Vagina (tissue), 2 donors: ENCODE data around the gene ZNF592. TPM values are rescaled to one million over a fixed set of nuclear protein-coding genes. Genes with fewer than 3 reads are reported as not detected.

Experiments
- DNase-seq, 2 donors: peaks; one replicate each; pipeline ENCODE4 v3.0.0-alpha.2; 2017; ENCODE audit errors: extremely low spot score in 2 of 2
- H3K27ac ChIP-seq: fragments of 200-600 bp; sonication (generic); one replicate; pipeline ENCODE4 v1.5.1; 2019
- H3K27me3 ChIP-seq: fragments of 200-600 bp; sonication (generic); one replicate; pipeline ENCODE4 v1.5.1; 2019
- H3K36me3 ChIP-seq, 2 donors: fragments of 200-600 bp; sonication (generic); one replicate each; pipeline ENCODE4 v1.5.1; 2017 to 2019
- H3K4me1 ChIP-seq: fragments of 200-600 bp; sonication (generic); one replicate; pipeline ENCODE4 v1.5.1; 2019
- H3K4me3 ChIP-seq, 2 donors: fragments of 200-600 bp; sonication (generic); 1 replicate in 1 of 2; 2 replicates in 1 of 2; pipeline ENCODE4 v1.5.1; 2016 to 2019
- H3K9me3 ChIP-seq: fragments of 200-600 bp; sonication (generic); one replicate; pipeline ENCODE4 v1.5.1; 2019
- POLR2A ChIP-seq, 2 donors: fragments of 450-650 bp; IDR thresholded peaks; one replicate each; pipeline ENCODE4 v1.6.1; 2017; ENCODE audit warnings: antibody characterized with exemption in 2 of 2, mild to moderate bottlenecking in 2 of 2, moderate library complexity in 2 of 2
- POLR2AphosphoS5 ChIP-seq, 2 donors: sonication (generic); formaldehyde crosslinking; IDR thresholded peaks; one replicate each; pipeline ENCODE4 v1.9.0; 2017; ENCODE audit warnings: antibody characterized with exemption in 2 of 2, mild to moderate bottlenecking in 2 of 2, low read depth in 1 of 2; ENCODE audit not compliant: insufficient read depth in 1 of 2
- intact Hi-C: fragments of 100-400 bp; cut with DNase I; formaldehyde crosslinking; loops from one replicate; pipeline ENCODE4 v1.15.1; 2023
- total RNA-seq: library from RNA; depleted of rRNA; stranded (reverse); fragments of >200 nt; gene quantifications from one replicate; pipeline ENCODE4 v1.2.3, GENCODE V29; 2016
- TF ChIP-seq, protein P1 (sequence below), 3 experiments: fragments of 450-650 bp in 2 of 3; fragments of 200-600 bp in 1 of 3; sonication (generic) in 1 of 3; IDR thresholded peaks; one replicate each; pipeline ENCODE4 v1.5.1; 2017 to 2019; ENCODE audit warnings: antibody characterized with exemption in 3 of 3, mild to moderate bottlenecking in 2 of 3, moderate library complexity in 2 of 3

Gene ZNF592
- total RNA-seq, 1 donor from 2014 or later: 21.6 TPM

DNA sequence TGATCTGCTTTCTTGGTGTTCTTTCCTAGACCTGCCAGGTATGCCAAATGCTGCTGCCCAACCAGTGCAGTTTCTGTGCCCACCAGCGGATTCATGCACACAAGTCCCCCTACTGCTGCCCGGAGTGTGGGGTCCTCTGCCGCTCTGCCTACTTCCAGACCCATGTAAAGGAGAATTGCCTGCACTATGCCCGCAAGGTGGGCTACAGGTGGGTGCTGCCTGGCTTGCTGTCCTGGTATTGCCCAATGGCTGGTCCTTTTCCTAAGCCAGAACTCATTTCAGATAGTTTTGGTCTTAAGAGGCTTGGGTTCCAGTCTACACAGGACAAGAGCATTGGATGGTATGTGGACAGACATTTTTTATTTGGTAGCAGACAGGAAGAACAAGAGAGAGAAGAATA lies 42.3 kb downstream of the ZNF592 start:
- TF ChIP-seq, protein P1, sequence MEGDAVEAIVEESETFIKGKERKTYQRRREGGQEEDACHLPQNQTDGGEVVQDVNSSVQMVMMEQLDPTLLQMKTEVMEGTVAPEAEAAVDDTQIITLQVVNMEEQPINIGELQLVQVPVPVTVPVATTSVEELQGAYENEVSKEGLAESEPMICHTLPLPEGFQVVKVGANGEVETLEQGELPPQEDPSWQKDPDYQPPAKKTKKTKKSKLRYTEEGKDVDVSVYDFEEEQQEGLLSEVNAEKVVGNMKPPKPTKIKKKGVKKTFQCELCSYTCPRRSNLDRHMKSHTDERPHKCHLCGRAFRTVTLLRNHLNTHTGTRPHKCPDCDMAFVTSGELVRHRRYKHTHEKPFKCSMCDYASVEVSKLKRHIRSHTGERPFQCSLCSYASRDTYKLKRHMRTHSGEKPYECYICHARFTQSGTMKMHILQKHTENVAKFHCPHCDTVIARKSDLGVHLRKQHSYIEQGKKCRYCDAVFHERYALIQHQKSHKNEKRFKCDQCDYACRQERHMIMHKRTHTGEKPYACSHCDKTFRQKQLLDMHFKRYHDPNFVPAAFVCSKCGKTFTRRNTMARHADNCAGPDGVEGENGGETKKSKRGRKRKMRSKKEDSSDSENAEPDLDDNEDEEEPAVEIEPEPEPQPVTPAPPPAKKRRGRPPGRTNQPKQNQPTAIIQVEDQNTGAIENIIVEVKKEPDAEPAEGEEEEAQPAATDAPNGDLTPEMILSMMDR (IDR thresholded peaks at IDR 0.05): no peak
- no peak for TF ChIP-seq POLR2A (IDR thresholded peaks at IDR 0.05)
- no peak for TF ChIP-seq POLR2AphosphoS5 (IDR thresholded peaks at IDR 0.05; ENCODE audit: insufficient read depth in 1 of 2, low read depth in 1 of 2)
- intact Hi-C loops: no loop called here
- peaks cover 13% of the 10 kb centered on the region for H3K4me1 ChIP-seq
- H3K36me3 ChIP-seq: peaks cover 0 to 14% of the 10 kb centered on the region in 2 donors
- no peak for DNase-seq
- no peak overlapping the region for H3K4me3 ChIP-seq
- H3K27ac ChIP-seq: no peak overlapping the region
- H3K9me3 ChIP-seq: no peaks in the 10 kb centered on the region
- H3K27me3 ChIP-seq: no peaks in the 10 kb centered on the region

DNA sequence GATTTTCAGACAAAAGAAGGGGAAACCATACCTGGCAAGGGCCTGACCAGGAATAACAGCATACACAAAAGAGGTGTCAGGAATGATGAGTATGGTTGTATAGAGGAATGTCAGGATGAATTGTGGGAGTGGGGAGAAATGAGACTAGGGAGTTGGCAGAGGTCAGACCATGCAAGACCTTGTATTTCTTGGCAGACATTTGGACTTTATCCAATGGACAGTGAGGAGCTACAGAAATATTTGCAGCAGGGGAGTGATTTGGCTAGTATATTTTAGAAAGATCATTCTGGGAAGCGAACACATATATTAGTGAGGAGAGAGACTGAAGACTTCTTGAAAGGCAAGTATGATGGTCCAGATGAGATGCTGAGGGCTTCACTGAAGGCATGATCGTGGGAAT lies 43.4 kb downstream of the ZNF592 start:
- H3K27me3 ChIP-seq: no peaks in the 10 kb centered on the region
- H3K9me3 ChIP-seq: no peaks in the 10 kb centered on the region
- no peak for DNase-seq
- H3K36me3 ChIP-seq: peaks cover 0 to 14% of the 10 kb centered on the region in 2 donors
- TF ChIP-seq POLR2A (IDR thresholded peaks at IDR 0.05) (no peak), POLR2AphosphoS5 (IDR thresholded peaks at IDR 0.05; ENCODE audit: insufficient read depth in 1 of 2, low read depth in 1 of 2) (no peak)
- TF ChIP-seq, protein P1 (IDR thresholded peaks at IDR 0.05): no peak
- H3K4me1 ChIP-seq: peaks cover 8% of the 10 kb centered on the region
- H3K4me3 ChIP-seq: no peak overlapping the region
- intact Hi-C loops: no loop called here
- no peak overlapping the region for H3K27ac ChIP-seq

DNA sequence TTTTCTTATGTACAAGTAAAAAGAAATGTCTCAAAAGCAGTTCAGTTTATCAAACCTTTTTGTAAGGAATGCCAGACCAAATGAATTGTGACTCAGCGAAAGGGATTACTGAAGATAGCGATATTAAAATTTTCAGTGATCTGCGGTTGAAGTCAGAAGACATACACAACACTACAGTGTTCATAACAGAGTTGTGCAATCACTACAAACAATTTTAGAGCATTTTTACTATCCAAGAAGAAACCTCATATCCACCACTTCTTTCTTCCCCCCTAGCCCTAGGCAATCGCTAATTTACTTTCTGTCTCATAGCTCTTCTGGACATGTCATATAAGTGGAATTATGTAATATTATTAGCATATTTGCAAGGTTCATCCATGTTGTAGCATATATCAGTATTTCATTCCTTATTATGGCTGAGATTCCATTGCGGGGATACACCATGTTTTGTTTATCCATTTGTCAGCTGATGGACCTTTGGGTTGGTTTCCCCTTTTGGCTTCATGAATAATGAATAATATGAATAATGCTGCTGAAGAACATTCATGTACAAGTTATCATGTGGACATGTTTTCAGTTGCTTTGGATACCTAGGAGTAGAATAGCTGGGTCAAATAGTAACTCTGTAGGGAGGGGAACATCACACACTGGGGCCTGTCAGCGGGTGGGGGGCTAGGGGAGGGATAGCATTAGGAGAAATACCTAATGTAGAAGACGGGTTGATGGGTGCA lies 45.2 kb downstream of the ZNF592 start:
- no peaks in the 10 kb centered on the region for H3K4me1 ChIP-seq
- H3K36me3 ChIP-seq: peaks cover 0 to 19% of the 10 kb centered on the region in 2 donors
- no peaks in the 10 kb centered on the region for H3K9me3 ChIP-seq
- H3K27ac ChIP-seq: no peak overlapping the region
- DNase-seq: no peak
- H3K4me3 ChIP-seq: no peak overlapping the region
- H3K27me3 ChIP-seq: no peaks in the 10 kb centered on the region
- intact Hi-C loops: no loop called here
- no peak for TF ChIP-seq POLR2AphosphoS5 (IDR thresholded peaks at IDR 0.05; ENCODE audit: insufficient read depth in 1 of 2, low read depth in 1 of 2)
- TF ChIP-seq POLR2A (IDR thresholded peaks at IDR 0.05): no peak
- TF ChIP-seq, protein P1 (IDR thresholded peaks at IDR 0.05): no peak

DNA sequence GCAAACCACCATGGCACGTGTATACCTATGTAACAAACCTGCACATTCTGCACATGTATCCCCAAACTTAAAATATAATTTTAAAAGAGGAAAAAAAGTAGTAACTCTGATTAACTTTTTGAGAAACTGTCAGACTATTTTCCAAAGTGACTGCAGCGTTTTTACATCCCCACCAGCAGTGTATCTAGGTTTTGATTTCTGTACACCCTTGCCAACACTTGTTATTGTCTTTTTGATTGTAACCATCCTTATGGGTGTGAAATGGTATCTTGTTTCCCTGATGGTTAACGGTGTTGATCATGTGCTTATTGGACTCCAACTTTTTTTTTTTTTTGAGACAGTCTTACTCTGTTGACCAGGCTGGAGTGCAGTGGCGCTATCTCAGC lies 45.8 kb downstream of the ZNF592 start:
- TF ChIP-seq, protein P1 (IDR thresholded peaks at IDR 0.05): no peak
- TF ChIP-seq POLR2AphosphoS5 (IDR thresholded peaks at IDR 0.05; ENCODE audit: insufficient read depth in 1 of 2, low read depth in 1 of 2) (no peak), POLR2A (IDR thresholded peaks at IDR 0.05) (no peak)
- DNase-seq: no peak
- H3K9me3 ChIP-seq: no peaks in the 10 kb centered on the region
- H3K27ac ChIP-seq: no peak overlapping the region
- no peaks in the 10 kb centered on the region for H3K4me1 ChIP-seq
- intact Hi-C loops: no loop called here
- peaks cover 0 to 25% of the 10 kb centered on the region in 2 donors for H3K36me3 ChIP-seq
- H3K27me3 ChIP-seq: no peaks in the 10 kb centered on the region
- H3K4me3 ChIP-seq: no peak overlapping the region

DNA sequence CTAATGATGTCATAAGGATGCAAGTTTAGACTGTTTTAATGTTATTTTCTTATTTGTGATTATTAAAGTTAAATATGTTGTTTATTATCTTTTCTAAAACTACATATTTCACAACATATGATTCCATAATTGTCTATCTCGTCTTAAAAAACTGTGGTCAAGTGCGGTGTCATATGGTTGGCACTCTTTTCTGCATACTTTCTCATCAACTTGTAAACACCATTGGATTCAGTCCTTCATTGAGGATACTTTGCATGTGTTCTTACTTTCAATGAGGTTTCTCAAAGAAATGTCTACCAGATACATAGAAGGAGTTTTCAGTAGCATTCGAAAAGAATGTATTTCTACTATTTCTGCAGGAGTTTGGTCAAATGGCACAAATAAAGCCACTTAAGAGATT lies 46.8 kb downstream of the ZNF592 start:
- Histone ChIP-seq H3K27ac (no peak overlapping the region), H3K36me3 (peaks cover 0 to 35% of the 10 kb centered on the region in 2 donors), H3K9me3 (no peaks in the 10 kb centered on the region), H3K27me3 (no peaks in the 10 kb centered on the region), H3K4me1 (no peaks in the 10 kb centered on the region), H3K4me3 (no peak overlapping the region)
- DNase-seq: no peak
- intact Hi-C loops: no loop called here
- TF ChIP-seq POLR2A (IDR thresholded peaks at IDR 0.05) (no peak), POLR2AphosphoS5 (IDR thresholded peaks at IDR 0.05; ENCODE audit: insufficient read depth in 1 of 2, low read depth in 1 of 2) (no peak)
- TF ChIP-seq, protein P1 (IDR thresholded peaks at IDR 0.05): no peak
